Measurements from ENCODE around the gene FCN1.
"Not testable (repeated sequence)": the region's sequence is repeated elsewhere in the genome, so short reads cannot be mapped to it uniquely, and the experiment has no call there.

Gene FCN1

GRCh38 chr9:134917431-134918373 is at the start of gene FCN1:
Gene FCN1, minus strand, starts transcription at chr9:134917912. Its CDS starts 41 bp downstream, at chr9:134917871.
- no peak for DNase-seq

DNA sequence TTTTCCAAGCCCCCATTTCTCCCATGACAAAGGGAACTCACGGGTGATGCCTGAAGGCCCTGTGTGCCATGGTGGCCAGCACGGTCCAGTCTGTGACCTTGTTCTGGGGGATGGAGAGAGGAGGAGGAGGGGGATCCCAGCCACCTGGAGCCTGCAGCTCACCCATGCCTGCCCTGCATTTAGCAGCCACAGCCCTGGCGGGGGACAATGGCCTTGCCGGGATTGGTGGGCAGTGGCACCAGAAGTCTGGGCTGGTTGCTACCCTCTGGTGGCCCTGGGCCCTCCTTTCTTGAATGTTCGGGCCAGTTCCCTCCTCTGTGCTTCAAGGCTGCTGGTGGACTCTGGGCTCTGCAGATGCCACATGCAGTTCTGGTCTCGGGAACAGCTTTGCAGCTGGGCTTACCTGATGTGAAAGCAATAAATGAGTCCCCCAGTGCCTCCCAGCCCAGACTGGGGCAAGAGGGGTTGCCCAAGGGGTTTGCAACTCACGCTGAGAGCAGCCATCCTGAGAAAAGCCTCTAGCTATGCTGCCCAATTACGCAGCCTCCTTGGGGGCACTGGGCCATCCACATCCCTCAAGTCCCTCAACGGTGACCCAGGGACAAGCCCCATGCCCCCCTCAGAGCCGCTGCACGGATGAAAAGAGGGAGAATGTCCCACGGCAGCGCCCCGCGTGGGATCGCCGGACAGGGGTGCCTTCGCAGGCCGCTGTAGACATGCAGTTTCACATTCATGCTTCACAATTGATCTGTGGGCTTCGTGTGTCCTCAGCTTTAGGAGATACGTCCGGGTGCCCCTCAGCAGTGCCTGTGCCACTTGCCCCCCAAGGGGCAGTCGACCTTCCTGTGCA is 49.2 kb upstream of the FCN1 start:
- no peak for DNase-seq

GRCh38 chr9:134966270-134966669 is 48.6 kb upstream of the FCN1 start:
- DNase-seq, result no peak

- DNase-seq, result no peak
Observed at GRCh38 chr9:134965851-134966250, 48.1 kb upstream of the FCN1 start.

- DNase-seq, result no peak
Observed at GRCh38 chr9:134965411-134965810, 47.7 kb upstream of the FCN1 start.

DNA sequence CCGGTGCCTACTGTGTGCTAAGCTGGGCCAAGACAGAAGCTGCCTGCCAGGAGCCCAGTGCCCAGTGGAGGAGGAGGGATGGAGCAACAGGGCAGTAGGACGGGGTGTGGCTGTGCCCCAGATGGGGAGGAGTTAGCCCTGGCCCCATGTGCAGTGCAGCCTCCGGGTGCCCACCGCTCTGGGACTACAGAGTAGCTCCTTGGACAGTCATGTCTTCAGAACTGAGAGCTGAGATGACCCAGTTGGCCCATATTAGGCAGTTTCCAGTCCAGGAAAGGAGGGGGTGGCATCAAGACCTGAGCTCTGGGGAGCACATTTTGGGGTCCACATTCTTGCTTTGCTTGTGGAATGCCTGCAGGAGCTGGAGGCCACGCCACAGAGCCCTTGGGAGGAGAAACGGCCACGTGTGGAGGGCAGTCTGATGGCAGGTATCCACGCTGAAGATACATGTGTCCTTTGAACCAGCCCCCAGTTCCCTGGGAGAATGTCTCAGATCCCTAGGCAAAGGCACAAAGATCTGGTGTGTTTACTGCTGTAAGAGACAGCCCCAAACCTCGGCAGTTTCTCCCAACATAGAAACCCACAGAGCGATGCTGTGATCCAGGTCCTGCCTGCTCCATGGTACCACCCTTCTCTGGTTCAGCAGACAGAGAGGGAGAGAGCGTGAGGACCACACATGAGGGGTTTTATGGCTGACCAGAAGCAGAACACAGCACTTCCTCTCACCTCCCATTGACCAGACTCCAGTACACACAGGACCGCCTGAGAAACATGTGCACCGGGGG is 46.8 kb upstream of the FCN1 start:
- no peak for DNase-seq

- no peak for DNase-seq
Observed at GRCh38 chr9:134963546-134963945, 45.8 kb upstream of the FCN1 start.

DNA sequence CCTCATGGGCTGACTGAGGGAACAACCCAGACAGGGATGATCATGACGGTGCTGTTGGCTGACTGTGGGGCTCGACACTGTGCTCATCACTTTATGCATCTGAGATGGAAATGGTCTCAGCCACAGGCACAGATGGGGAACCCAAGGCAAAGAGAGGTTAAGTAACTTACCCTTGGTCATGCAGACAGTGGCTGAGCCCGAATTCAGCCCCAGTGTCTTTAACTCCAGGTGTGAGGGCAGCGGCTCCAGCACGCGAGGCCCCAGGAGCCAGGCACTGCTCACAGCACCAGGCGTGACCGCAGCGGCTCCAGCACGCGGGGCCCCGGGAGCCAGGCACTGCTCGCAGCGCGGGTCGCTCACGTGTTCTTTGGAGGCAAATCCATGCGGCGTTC is 45.3 kb upstream of the FCN1 start:
- no peak for DNase-seq

DNA sequence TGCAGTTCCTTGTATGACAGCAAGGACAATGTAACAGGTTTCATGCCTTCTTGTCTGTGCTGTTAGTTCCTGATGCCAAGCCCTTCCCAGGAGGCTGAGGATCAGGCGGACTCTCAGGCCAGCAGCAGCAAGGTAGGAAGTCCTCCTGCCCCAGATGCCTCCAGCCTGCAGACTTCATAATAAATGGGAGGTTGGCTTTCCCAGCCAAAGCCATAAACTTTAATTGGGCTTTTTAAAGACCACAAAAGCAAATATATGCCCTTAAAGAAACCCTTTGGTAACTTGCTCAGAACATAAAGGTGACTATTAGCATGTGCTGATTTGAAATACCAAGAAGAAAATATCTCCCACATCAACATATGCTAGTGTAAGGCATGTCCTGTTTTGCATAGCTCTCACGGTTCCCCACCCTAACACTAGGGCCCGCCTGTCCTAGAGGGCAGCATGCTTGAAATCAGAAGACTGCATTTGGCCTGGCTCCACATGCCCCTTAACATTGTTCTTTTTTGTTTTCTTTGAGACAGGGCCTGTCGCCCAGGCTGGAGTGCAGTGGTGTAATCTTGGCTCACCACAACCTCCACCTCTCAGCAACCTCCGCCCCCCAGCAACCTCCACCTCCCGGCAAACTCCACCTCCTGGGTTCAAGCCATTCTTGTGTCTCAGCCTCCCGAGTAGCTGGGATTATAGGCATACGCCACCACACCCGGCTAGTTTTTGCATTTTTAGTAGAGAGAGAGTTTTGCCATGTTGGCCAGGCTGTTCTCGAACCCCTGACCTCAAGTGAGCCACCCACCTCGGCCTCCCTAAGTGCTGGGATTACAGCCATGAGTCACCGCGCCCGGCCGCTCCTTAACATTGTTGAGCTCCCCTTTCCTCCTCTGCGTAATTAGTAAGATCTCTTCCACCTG is 44.6 kb upstream of the FCN1 start:
- no peak for DNase-seq

- DNase-seq, result no peak
Observed at GRCh38 chr9:134961331-134962064, 43.8 kb upstream of the FCN1 start.

- DNase-seq, result no peak
Observed at GRCh38 chr9:134960701-134961181, 43.0 kb upstream of the FCN1 start.

DNA sequence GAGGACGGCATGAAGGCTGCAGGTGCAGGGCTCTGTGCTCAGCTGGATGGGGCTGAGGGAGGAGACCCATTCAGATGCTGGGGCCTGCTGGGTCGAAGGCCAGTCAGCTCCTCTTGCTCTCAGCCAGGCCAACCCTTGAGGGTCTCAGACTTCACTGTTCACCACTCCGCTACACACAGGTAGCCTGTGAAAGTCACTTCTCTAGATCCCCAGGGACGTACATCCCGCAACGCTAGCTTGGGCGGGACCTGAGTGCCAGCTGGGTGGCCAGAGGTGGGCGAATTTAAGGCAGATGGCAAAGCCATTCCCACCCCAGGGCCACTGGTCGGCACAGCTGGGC is 42.2 kb upstream of the FCN1 start:
- DNase-seq, result no peak

DNA sequence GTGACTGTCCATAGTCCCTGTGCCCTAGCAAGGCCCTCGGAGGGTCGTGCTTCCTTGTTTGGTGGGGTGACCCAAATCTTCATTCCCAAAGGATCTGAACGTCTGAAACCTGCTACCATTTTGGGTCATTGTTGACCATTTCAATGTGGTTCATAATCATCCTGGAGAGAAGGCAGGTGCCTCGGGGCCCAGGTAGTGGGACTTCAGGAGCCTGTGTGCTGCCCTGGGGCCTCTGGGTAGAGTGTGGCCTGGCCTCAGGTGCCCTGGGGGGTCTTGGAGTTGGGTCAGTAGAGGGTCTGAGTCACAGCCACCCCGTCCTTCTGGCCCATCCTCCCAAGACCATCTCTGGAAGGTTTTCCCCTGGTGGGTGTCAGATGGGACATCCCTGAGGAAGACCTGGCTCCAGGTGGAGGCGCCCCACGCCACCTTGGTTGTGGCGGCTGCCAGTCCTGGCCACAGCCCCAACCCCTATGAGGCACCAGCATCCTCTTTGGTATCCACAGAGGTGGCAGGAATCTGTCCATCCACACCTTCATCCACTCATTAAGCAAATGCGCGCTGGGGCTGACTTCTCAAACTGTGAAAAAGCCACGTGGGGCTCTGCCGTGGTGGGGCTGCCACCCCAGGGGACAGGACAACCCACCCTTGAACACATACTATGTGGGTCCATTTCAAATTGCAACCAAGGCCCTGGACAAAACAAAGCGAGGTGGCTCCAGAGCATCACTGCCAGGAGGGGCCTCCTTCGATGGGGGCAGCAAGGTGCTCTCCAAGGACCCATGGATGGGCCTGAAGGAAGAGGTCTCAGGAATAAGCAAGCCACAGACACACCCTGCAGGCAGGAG is 41.6 kb upstream of the FCN1 start:
- no peak for DNase-seq

GRCh38 chr9:134957945-134958227 is 40.2 kb upstream of the FCN1 start:
- DNase-seq, result no peak

DNA sequence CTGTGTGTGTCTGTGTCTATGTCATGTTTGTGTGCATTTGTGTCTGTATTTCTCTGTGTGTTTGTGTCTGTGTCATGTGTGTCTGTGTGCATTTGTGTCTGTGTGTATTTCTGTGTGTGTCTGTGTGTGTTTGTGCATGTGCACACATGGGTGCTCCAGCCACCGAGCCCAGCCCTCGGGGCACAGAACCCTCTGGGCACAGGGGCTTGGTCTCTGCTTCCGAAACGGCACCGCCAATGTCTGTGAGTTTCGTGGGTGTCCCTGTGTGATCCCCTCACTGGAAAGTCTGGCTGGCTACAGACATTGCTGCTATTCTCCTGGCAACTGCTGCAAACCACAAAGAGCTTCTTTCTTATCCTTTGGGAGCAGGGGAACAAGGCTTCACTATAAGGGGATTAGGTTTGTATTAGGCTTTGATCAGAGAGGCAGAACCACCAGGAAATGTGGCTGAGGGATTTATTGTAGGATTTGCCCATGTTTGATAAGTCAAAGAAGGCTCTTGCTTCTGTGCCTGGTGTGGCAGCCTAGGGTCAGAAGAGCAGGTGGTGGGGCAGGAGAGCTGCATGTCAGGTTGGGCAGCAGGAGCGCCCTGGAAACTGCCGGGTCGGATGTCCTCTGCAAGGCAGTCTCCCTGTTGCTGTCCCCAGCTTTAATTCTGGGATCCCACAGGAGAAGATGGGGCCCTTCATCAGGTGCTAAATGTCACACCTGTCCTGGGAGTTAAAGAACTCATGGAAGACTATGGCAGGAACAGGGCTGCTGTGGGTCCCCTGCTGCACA is 39.6 kb upstream of the FCN1 start:
- DNase-seq, result no peak

- not testable (repeated sequence) for DNase-seq
Observed at GRCh38 chr9:134956387-134956786, 38.7 kb upstream of the FCN1 start.

- DNase-seq, result no peak
Observed at GRCh38 chr9:134955801-134956200, 38.1 kb upstream of the FCN1 start.

- DNase-seq, result no peak
Observed at GRCh38 chr9:134955156-134955555, 37.4 kb upstream of the FCN1 start.

DNA sequence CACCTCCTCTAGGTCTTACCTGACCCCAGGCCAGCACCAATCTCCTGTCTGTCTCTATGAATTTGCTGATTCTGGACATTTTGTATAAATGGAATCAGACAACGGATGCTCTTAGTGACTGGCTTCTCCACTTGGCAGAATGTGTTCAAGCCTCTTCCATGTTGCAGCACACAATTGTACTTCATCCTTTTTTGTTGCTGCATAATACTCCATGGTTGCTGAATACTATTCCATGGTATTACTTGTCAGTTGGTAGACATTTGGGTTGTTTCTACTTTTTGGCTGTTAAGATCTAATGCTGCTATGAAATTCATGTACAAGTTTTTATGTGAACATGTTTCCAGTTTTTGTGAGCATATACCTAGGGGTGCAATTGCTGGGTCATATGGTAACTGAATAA is 34.3 kb upstream of the FCN1 start:
- DNase-seq, result no peak

GRCh38 chr9:134951461-134951860 is 33.7 kb upstream of the FCN1 start:
- DNase-seq, result no peak

Data from eye (tissue), 1 donor.